H1 (cell line): Measurements from ENCODE around the gene DDC. TPM values are rescaled to one million over a fixed set of nuclear protein-coding genes. Genes with fewer than 3 reads are reported as not detected.

Experiments used
- CTCF ChIA-PET: fragments of 300-600 bp; sonication (Branson Sonifier 250); formaldehyde crosslinking; loops from one replicate; lab custom pipeline; 2021; ENCODE audit not compliant: partially characterized antibody; lab: Charles Lee
- POLR2A ChIA-PET: fragments of 300-600 bp; sonication (Branson Sonifier 250); formaldehyde crosslinking; loops from one replicate; lab custom pipeline; 2021; ENCODE audit warnings: inconsistent platforms; ENCODE audit not compliant: partially characterized antibody; lab: Charles Lee
- DNase-seq, 2 experiments: peaks; one replicate each; pipeline versions ENCODE4 v3.0.0 to v3.0.0-alpha.2; 2010 to 2022; ENCODE audit warnings: low spot score in 2 of 2, low read depth in 1 of 2, mixed read lengths in 1 of 2
- FAIRE-seq: peaks from 2 replicates; lab custom pipeline; 2011; peaks lifted over from hg19 to GRCh38; lab: Jason Lieb, UNC
- H2AFZ ChIP-seq: 2 replicates; pipeline ENCODE4 v1.8.1; 2012; ENCODE audit warnings: low read length, inconsistent platforms
- H2AK5ac ChIP-seq: 2 replicates; pipeline ENCODE4 v1.6.1; 2013; ENCODE audit warnings: low read depth, low read length
- H2BK120ac ChIP-seq: replicated peaks from 2 replicates; pipeline ENCODE3; 2013; ENCODE audit warnings: low read depth, low read length, inconsistent platforms
- H2BK12ac ChIP-seq: 2 replicates; pipeline ENCODE4 v1.6.1; 2013; ENCODE audit warnings: low read depth, low read length
- H2BK15ac ChIP-seq: 2 replicates; pipeline ENCODE4 v1.6.1; 2013; ENCODE audit warnings: low read length
- H2BK20ac ChIP-seq: 2 replicates; pipeline ENCODE4 v1.6.1; 2013; ENCODE audit warnings: low read length
- H2BK5ac ChIP-seq: 2 replicates; pipeline ENCODE4 v1.6.1; 2013; ENCODE audit warnings: low read depth, low read length
- H3K14ac ChIP-seq: 2 replicates; pipeline ENCODE4 v1.6.1; 2013; ENCODE audit warnings: inconsistent platforms; ENCODE audit not compliant: insufficient read length
- H3K18ac ChIP-seq: 2 replicates; pipeline ENCODE4 v1.6.1; 2013; ENCODE audit warnings: low read length; ENCODE audit errors: extremely low read depth
- H3K23ac ChIP-seq: 2 replicates; pipeline ENCODE4 v1.6.1; 2013; ENCODE audit warnings: inconsistent platforms; ENCODE audit not compliant: insufficient read length
- H3K23me2 ChIP-seq: 2 replicates; pipeline ENCODE4 v1.6.1; 2013; ENCODE audit warnings: low read depth, low read length
- H3K27ac ChIP-seq: 2 replicates; pipeline ENCODE4 v1.6.1; 2011; ENCODE audit warnings: low read depth, low read length, inconsistent platforms
- H3K27me3 ChIP-seq, 4 experiments: replicated peaks in 1 of 4; 1 replicate in 1 of 4; 2 replicates in 3 of 4; pipeline versions ENCODE4 v1.6.1 to v1.8.1; 2011 to 2013; ENCODE audit warnings: low read length in 3 of 4, mild to moderate bottlenecking in 3 of 4, inconsistent platforms in 2 of 4, mixed read lengths in 2 of 4, moderate library complexity in 1 of 4; ENCODE audit not compliant: control insufficient read depth in 3 of 4, insufficient read depth in 3 of 4; ENCODE audit errors: extremely low read depth in 1 of 4
- H3K36me3 ChIP-seq, 4 experiments: 2 replicates each; pipeline versions ENCODE4 v1.6.1 to v1.8.1; 2011 to 2013; ENCODE audit warnings: mild to moderate bottlenecking in 4 of 4, low read length in 3 of 4, moderate library complexity in 2 of 4, control low read depth in 1 of 4, inconsistent platforms in 1 of 4; ENCODE audit not compliant: insufficient read depth in 4 of 4, control insufficient read depth in 2 of 4
- H3K4ac ChIP-seq: replicated peaks from 2 replicates; pipeline ENCODE3; 2013; ENCODE audit warnings: low read length, low read depth, mixed read lengths, inconsistent platforms; ENCODE audit not compliant: insufficient read length
- H3K4me1 ChIP-seq, 4 experiments: replicated peaks in 1 of 4; 1 replicate in 1 of 4; 2 replicates in 3 of 4; pipeline versions ENCODE4 v1.6.1 to v1.8.1; 2011 to 2013; ENCODE audit warnings: low read length in 3 of 4, inconsistent platforms in 2 of 4, mixed read lengths in 1 of 4; ENCODE audit not compliant: insufficient read depth in 4 of 4, control insufficient read depth in 3 of 4
- H3K4me2 ChIP-seq, 2 experiments: 2 replicates each; pipeline versions ENCODE4 v1.6.1 to v1.8.1; 2011 to 2013; ENCODE audit warnings: low read depth in 2 of 2, low read length in 2 of 2, control low read depth in 1 of 2, inconsistent platforms in 1 of 2, mild to moderate bottlenecking in 1 of 2; ENCODE audit not compliant: insufficient read depth in 1 of 2
- H3K4me3 ChIP-seq, 4 experiments: fragments of 200-600, 300-600 bp in 1 of 4; sonication (generic), shearing (Covaris generic), sonication (Bioruptor Twin) in 1 of 4; 2 replicates each; pipeline versions ENCODE4 v1.5.1 to v1.8.1; 2011 to 2016; ENCODE audit warnings: low read length in 4 of 4, low read depth in 3 of 4, control low read depth in 2 of 4, inconsistent platforms in 2 of 4, mild to moderate bottlenecking in 2 of 4, mixed read lengths in 1 of 4, moderate library complexity in 1 of 4; ENCODE audit not compliant: insufficient read depth in 2 of 4; ENCODE audit errors: extremely low read depth in 1 of 4
- H3K56ac ChIP-seq: replicated peaks from 2 replicates; pipeline ENCODE3; 2013; ENCODE audit warnings: low read depth, mild to moderate bottlenecking, mixed read lengths, low read length, inconsistent platforms; ENCODE audit not compliant: insufficient read length
- H3K79me1 ChIP-seq: 2 replicates; pipeline ENCODE4 v1.6.1; 2013; ENCODE audit warnings: low read depth, low read length, control low read depth
- H3K79me2 ChIP-seq, 2 experiments: 2 replicates each; pipeline versions ENCODE4 v1.6.1 to v1.8.1; 2012 to 2013; ENCODE audit warnings: low read length in 2 of 2, mild to moderate bottlenecking in 2 of 2, inconsistent platforms in 1 of 2; ENCODE audit not compliant: insufficient read depth in 2 of 2, control insufficient read depth in 1 of 2
- H3K9ac ChIP-seq, 4 experiments: replicated peaks in 1 of 4; 1 replicate in 1 of 4; 2 replicates in 3 of 4; pipeline versions ENCODE4 v1.6.1 to v1.8.1; 2011 to 2013; ENCODE audit warnings: low read depth in 3 of 4, low read length in 3 of 4, control low read depth in 2 of 4, mild to moderate bottlenecking in 2 of 4, moderate library complexity in 2 of 4, inconsistent platforms in 1 of 4; ENCODE audit errors: extremely low read depth in 1 of 4
- H3K9me3 ChIP-seq, 2 experiments: 2 replicates each; pipeline versions ENCODE4 v1.6.1 to v1.8.1; 2012 to 2013; ENCODE audit warnings: mild to moderate bottlenecking in 2 of 2, moderate library complexity in 2 of 2, control low read depth in 1 of 2, inconsistent platforms in 1 of 2, low read depth in 1 of 2, low read length in 1 of 2, mixed read lengths in 1 of 2; ENCODE audit not compliant: insufficient read depth in 2 of 2
- H4K20me1 ChIP-seq, 2 experiments: replicated peaks in 1 of 2; 2 replicates each; pipeline versions ENCODE3 to v1.8.1; 2011 to 2013; ENCODE audit warnings: inconsistent platforms in 2 of 2, low read length in 2 of 2, mild to moderate bottlenecking in 1 of 2; ENCODE audit not compliant: insufficient read depth in 2 of 2, control insufficient read depth in 1 of 2
- H4K5ac ChIP-seq: 2 replicates; pipeline ENCODE4 v1.6.1; 2013; ENCODE audit warnings: low read length, low read depth, mixed read lengths, inconsistent platforms; ENCODE audit not compliant: insufficient read length
- H4K8ac ChIP-seq: 2 replicates; pipeline ENCODE4 v1.8.0; 2013; ENCODE audit warnings: mild to moderate bottlenecking, moderate library complexity, low read length, inconsistent platforms; ENCODE audit not compliant: insufficient read depth; ENCODE audit errors: extremely low read depth
- H4K91ac ChIP-seq: replicated peaks from 2 replicates; pipeline ENCODE3; 2013; ENCODE audit warnings: low read length, mixed read lengths, inconsistent platforms; ENCODE audit not compliant: insufficient read length
- CHD1 ChIP-seq: IDR thresholded peaks from 2 replicates; pipeline ENCODE4 v1.6.1; 2012; ENCODE audit warnings: low read depth, low read length, improper control_type of control experiment
- E2F6 ChIP-seq: IDR thresholded peaks from 2 replicates; pipeline ENCODE4 v1.6.1; 2012; ENCODE audit warnings: inconsistent platforms
- FOSL1 ChIP-seq: IDR thresholded peaks from 2 replicates; pipeline ENCODE4 v1.6.1; 2011; ENCODE audit warnings: mild to moderate bottlenecking, low read depth, low read length, moderate library complexity; ENCODE audit not compliant: insufficient read depth
- JUN ChIP-seq: IDR thresholded peaks from 2 replicates; pipeline ENCODE4 v1.6.1; 2011; ENCODE audit warnings: low read depth, mild to moderate bottlenecking, improper control_type of control experiment, low read length
- KDM5A ChIP-seq: fragments of 200-600 bp; IDR thresholded peaks from 2 replicates; pipeline ENCODE4 v1.7.1; 2012; ENCODE audit warnings: mild to moderate bottlenecking, low read length, inconsistent platforms, mixed read lengths
- POU5F1 ChIP-seq: IDR thresholded peaks from 2 replicates; pipeline ENCODE4 v1.6.1; 2011; ENCODE audit warnings: low read depth, mild to moderate bottlenecking, low read length, moderate library complexity
- RFX5 ChIP-seq: IDR thresholded peaks from 2 replicates; pipeline ENCODE4 v1.6.1; 2011; ENCODE audit warnings: low read depth, low read length, improper control_type of control experiment, borderline replicate concordance
- RXRA ChIP-seq: IDR thresholded peaks from 2 replicates; pipeline ENCODE4 v1.6.1; 2011; ENCODE audit warnings: low read depth, mild to moderate bottlenecking, low read length, moderate library complexity; ENCODE audit not compliant: insufficient read depth
- SIN3A ChIP-seq, 2 experiments: IDR thresholded peaks in 1 of 2; conservative IDR thresholded peaks in 1 of 2; 2 replicates each; pipeline ENCODE4 v1.6.1; 2011 to 2012; ENCODE audit warnings: low read length in 2 of 2, improper control_type of control experiment in 1 of 2, low read depth in 1 of 2, mild to moderate bottlenecking in 1 of 2
- TAF1 ChIP-seq: IDR thresholded peaks from 2 replicates; pipeline ENCODE4 v1.6.1; 2011; ENCODE audit warnings: mild to moderate bottlenecking, low read depth, low read length
- TCF12 ChIP-seq: IDR thresholded peaks from 2 replicates; pipeline ENCODE4 v1.6.1; 2011; ENCODE audit warnings: low read depth, mild to moderate bottlenecking, low read length
- TEAD4 ChIP-seq: IDR thresholded peaks from 2 replicates; pipeline ENCODE4 v1.6.1; 2012; ENCODE audit warnings: low read depth, low read length, inconsistent platforms, mixed read lengths
- YY1 ChIP-seq: IDR thresholded peaks from 2 replicates; pipeline ENCODE4 v1.6.1; 2011; ENCODE audit warnings: low read depth, mild to moderate bottlenecking, low read length
- WGBS, 2 experiments: shearing (Covaris generic) in 1 of 2; methylation state at CpG; one replicate each; pipeline versions ENCODE4 v1.1.6 to v1.1.7; 2013 to 2015; ENCODE audit warnings: low lambda C conversion rate in 2 of 2, mixed read lengths in 2 of 2, inconsistent platforms in 1 of 2, low coverage in 1 of 2, missing lambda C conversion rate in 1 of 2; ENCODE audit not compliant: insufficient replicate concordance in 2 of 2, insufficient coverage in 1 of 2, insufficient read length in 1 of 2; ENCODE audit errors: extremely low coverage in 1 of 2, missing lambda C conversion rate in 1 of 2; 5-methylcytosine and 5-hydroxymethylcytosine counted together
- polyA plus RNA-seq, 7 experiments: library from polyadenylated mRNA; depleted of rRNA in 3 of 7; stranded (reverse) in 5 of 7; unstranded in 2 of 7; fragments of >200 nt in 5 of 7; fragments of 200-250 nt in 2 of 7; gene quantifications; 1 replicate in 5 of 7; 2 replicates in 1 of 7; 4 replicates in 1 of 7; pipeline versions ENCODE4 v1.2.1 to v1.2.3, GENCODE V29; 2011 to 2013; ENCODE audit warnings: missing spikeins in 2 of 7, mixed read lengths in 2 of 7
- total RNA-seq: library from RNA; stranded (reverse); fragmentation: NEBNext Ultra II Directional; extraction: Animal tissue kit (Norgen Biotek cat#: 25700); gene quantifications from 2 replicates; pipeline ENCODE4 v1.2.1, GENCODE V29; 2021

The DDC gene
- total and polyA plus RNA-seq, 2 of the 8 experiments (the other 6 are each of a cell fraction or from before 2014, with no cell fraction given) = 0.05 TPM; not detected in 1

GRCh38 chr7:50531401-50531911 is 33.7 kb downstream of the DDC start:
- Histone ChIP-seq H4K5ac (no peak overlapping the region), H4K8ac (no peak overlapping the region), H3K27me3 (no peaks in the 10 kb centered on the region), H3K9me3 (no peaks in the 10 kb centered on the region), H3K18ac (no peak overlapping the region), H3K27ac (0 out of 2 replicates have a peak overlapping the region, but pooled peaks have one; percentile 45), H4K91ac (peak overlapping the region; percentile 22), H2BK5ac (peak overlapping the region; percentile 55; the same call in 1 of the 2 replicates), H2AFZ (0 out of 2 replicates have a peak overlapping the region, but pooled peaks have one; percentile 34), H3K4me2 (peak overlapping the region in 1 of 2 experiments; percentile 46; a peak in 1 of 4 replicates), H4K20me1 (no peaks in the 10 kb centered on the region), H2BK15ac (no peak overlapping the region), H3K4ac (no peak overlapping the region), H3K36me3 (no peaks in the 10 kb centered on the region), H3K23ac (no peak overlapping the region), H3K79me1 (no peaks in the 10 kb centered on the region), H2BK120ac (no peak overlapping the region), H2BK20ac (no peak overlapping the region), H3K14ac (no peak overlapping the region), H2AK5ac (peak overlapping the region; percentile 31; the same call in 1 of the 2 replicates), H3K56ac (no peak overlapping the region), H2BK12ac (peak overlapping the region; percentile 97), H3K4me1 (peaks cover 0 to 6% (median 2%) of the 10 kb centered on the region in 4 experiments; a peak in 3 of 7 replicates), H3K79me2 (no peaks in the 10 kb centered on the region), H3K23me2 (no peaks in the 10 kb centered on the region), H3K9ac (no peak overlapping the region), H3K4me3 (no peak overlapping the region)
- DNase-seq (peak in 1 of 2 experiments; percentile 50), FAIRE-seq (no peak)
- POLR2A ChIA-PET = no interaction called here
- CTCF ChIA-PET = interaction anchor here (0.6 to 1.6 kb wide), 4 partner anchors 29 to 144 kb away, joined by 3 to 4 read pairs (median 3); no protein-coding TSS in a partner anchor
- WGBS, 2 experiments = 70% methylated on average over 12 of the region's 12 CpGs; no CpG with 5 or more reads in 1 of the 2 experiments
- TF ChIP-seq KDM5A (no peak), CHD1 (no peak), POU5F1 (no peak), RFX5 (no peak), FOSL1 (no peak), TEAD4 (no peak), SIN3A (conservative IDR thresholded peaks at IDR 0.05 in 1 of 2, IDR thresholded peaks at IDR 0.05 in 1 of 2; ENCODE audit: low read depth in 1 of 2, low read length in 2 of 2) (no peak), TAF1 (no peak), E2F6 (0 out of 2 replicates have a peak, but pooled peaks have one; percentile 35), RXRA (no peak), YY1 (no peak), JUN (peak; percentile 73; the same call in 1 of the 2 replicates), TCF12 (0 out of 2 replicates have a peak, but pooled peaks have one; percentile 21)
